Activated CD8-positive, alpha-beta memory T cell treated with anti-CD3 and anti-CD28 coated beads for 4 hours (primary cell): ENCODE measurements around the gene CCDC28A.
"Not testable (repeated sequence)": the region's sequence is repeated elsewhere in the genome, so short reads cannot be mapped to it uniquely, and the experiment has no call there.

ENCODE experiments used
- DNase-seq, 2 donors: peaks; one replicate each; pipeline ENCODE4 v3.0.0-alpha.2; 2020; ENCODE audit warnings: low read depth in 2 of 2

Gene CCDC28A

GRCh38 chr6:138773177-138774091 is at the start of gene CCDC28A:
Gene CCDC28A, plus strand, starts transcription at chr6:138773769. Its CDS starts 2,352 bp downstream, at chr6:138776121.
- peak; percentile 85 for DNase-seq

GRCh38 chr6:138724015-138724414 is 49.6 kb upstream of the CCDC28A start:
- DNase-seq: no peak

DNA sequence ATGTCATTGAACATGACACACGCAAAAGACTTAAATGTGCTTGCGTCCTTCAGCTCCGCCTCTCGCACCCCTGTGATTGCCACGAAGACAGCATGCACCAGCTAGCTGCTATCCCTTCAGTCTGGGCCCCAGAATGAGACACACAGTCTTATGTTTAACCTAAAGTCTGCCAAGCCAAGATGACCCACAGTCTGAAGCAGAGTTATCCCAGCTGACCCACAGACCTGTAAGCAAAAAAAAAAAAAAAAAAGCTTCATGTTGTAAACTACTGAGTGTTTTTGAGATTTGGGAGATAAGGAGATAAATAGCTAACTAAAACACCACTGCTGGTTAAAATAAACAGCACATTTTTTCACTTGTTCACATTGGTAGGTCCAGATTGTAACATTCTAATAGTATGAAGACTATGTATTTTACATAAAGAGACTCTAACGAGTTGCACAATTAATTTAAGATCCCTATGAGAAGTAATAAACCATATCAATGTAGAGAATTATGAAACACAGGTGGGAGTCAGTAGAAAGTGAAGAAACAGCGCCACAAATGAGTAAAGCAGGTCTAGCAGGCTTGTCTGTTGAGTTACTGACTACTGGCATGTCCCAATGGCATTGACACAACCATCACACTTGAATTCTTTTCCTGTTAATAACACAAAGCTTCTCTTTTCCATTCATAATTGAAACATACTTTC is 47.4 kb upstream of the CCDC28A start:
- no peak for DNase-seq

DNA sequence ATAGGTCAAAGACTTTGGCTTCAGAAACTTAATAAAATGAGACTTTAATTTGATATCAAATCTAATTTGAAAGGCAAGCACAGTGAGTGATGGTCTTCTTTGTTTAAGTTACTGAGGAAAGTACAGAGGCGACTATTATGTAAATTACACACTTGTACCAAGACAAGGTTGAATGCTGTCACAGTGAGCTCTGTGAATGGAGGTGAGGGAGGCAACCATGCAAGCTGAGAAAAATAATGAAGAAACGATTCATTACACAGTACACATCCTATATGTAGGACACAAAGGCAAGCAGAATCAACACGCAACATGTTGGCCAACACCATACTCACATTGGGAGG is 46.8 kb upstream of the CCDC28A start:
- no peak for DNase-seq

DNA sequence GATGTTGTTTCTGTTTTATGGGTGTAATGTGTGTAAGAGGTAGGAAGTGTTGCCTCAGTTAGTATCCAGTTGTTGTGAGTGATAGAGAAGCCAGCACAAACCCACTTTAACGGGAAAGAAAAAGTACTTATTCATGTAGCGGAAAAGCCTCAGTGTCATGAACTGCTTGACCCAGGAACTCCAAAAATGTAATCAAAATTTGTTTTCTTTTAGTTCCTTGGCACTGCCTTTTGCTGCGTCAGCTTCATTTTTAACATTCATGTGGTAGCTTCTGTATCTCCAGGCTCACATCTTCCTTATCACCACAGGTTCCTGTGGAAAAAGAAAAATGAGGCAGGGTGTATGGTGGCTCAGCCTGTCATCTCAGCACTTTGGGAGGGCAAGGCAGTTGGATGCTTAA is 46.4 kb upstream of the CCDC28A start:
- no peak for DNase-seq

GRCh38 chr6:138728662-138729061 is 44.9 kb upstream of the CCDC28A start:
- DNase-seq: no peak

DNA sequence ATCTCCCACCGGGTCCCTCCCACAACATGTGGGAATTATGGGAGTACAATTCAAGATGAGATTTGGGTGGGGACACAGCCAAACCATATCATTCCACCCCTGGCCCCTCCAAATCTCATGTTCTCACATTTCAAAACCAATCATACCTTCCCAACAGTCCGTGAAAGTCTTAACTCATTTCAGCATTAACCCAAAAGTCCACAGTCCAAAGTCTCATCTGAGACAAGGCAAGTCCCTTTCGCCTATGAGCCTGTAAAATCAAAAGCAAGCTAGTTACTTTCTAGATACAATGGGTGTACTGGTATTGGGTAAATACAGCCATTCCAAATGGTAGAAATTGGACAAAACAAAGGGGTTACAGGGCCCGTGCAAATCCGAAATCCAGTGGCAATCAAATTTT is 43.5 kb upstream of the CCDC28A start:
- DNase-seq: not testable (repeated sequence)

DNA sequence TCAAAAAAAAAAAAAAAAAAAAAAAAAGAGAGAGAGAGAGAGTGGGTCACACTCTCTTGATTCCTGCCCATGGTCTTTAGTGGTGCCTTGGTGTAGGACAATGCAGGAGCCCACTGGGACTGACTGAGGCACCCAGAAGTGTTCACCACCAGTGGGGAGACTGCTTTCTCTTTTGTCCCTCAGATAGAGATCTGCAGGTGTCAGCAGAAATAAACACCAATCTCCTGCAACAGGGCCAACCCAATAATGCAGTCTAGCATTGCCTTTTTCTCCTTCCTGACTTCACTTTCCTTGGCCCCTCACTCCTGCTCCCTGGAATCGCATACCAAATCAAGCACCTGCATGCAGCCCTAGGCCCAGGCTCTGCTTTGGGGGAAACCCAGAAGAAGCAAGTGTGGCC is 39.0 kb upstream of the CCDC28A start:
- DNase-seq: no peak

DNA sequence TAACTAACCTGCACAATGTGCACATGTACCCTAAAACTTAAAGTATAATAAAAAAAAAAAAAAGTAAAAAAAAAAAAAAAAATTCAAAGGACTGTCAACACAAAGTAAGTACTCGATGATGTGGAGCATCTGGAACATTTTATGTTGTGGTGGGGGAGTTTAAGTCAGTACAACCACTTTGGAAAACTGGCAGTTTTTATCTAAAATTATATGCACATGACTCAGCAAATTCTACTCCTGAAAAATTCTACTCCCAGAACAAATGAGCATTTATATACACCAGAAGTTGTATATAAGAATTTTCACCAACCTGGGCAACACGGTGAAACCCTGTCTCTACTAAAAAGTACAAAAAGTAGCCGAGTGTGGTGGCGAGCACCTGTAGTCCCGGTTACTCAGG is 36.9 kb upstream of the CCDC28A start:
- no peak for DNase-seq

- DNase-seq: no peak
Observed at GRCh38 chr6:138752017-138752416, 21.6 kb upstream of the CCDC28A start.

DNA sequence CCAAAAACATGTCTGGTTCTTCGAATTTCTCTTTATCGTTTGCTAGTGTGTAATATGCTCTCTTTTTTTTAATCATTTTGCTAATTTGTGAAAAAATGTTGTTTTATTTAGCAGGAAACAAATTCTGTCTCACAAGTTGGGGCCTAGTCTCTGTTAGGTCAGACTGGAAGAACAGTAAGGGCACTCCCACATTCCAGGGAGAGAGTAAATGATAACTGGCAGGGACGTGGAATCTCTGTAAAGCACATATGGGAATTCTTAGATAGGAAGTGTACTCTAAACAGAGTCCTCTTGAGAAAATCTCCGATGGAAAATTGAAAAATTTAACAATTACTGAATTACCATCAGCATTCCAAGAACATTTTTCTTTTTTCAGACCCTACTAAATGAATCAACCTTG is 16.4 kb upstream of the CCDC28A start:
- DNase-seq: no peak

DNA sequence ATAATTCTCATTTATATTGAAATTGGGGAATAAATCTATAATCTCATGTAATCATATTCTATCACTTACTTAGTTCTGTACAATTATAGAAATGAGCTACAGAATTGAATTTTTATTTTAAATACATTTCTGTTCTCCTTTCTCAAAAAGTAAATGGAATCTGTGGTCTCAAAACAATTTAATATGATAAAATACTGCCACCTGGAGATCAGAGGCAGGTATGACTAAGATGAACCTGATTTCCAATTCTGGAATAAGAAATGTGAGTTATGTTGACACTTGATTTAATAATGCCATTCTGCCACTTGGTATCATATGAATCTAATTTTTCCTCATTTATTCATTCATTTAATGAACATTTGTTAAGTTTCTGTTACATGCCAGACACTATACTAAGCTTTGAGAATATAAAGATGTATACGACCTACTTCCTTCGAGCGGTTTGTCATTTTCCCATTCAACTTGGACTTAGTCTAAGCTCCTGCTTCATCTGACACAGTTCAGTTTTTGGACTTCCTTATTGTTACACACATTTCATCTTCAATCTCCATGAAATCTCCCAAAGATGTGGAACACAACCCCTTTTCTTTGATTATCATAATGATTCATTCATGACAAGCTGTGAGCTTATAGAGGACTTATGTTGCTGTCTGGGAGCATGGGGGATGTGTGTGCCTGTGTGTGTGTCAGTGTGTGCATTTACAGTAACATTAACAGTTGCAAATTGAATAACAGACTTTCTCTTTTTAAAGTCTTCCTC is 7.5 kb upstream of the CCDC28A start:
- DNase-seq: no peak

DNA sequence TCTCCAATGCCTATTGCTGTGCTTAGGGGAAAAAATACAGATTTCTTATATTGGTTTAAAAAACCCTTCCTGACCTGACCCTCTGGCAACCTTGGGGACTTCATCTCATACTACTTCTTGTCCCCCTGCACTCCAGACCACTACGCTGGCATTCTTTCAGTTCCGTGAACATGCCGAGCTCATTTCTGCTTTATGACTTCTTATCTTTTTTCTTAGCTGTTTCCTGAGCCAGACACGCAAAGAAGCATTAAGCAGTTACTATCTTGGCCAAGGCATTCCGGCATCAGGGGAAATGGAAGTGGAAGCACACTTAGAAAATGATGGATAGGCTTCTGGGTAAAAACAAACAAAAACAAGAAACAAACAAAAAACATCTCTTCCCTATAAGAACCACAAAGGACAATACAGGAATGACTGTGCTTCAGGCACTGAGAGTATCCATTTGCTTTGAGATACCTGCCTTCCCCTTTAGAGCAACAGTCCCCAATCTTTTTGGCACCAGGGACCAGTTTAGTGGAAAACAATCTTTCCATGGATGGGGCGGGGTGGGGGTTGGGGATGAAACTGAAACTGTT is 4.4 kb upstream of the CCDC28A start:
- no peak for DNase-seq

- DNase-seq: no peak
Observed at GRCh38 chr6:138772596-138773176, 883 bp upstream of the CCDC28A start.

GRCh38 chr6:138774370-138774769 is 801 bp downstream of the CCDC28A start:
- DNase-seq: no peak

GRCh38 chr6:138776659-138777058 is 3.1 kb downstream of the CCDC28A start:
- no peak for DNase-seq

- no peak for DNase-seq
Observed at GRCh38 chr6:138778331-138778730, 4.8 kb downstream of the CCDC28A start.

GRCh38 chr6:138782243-138782642 is 8.7 kb downstream of the CCDC28A start:
- DNase-seq: no peak

DNA sequence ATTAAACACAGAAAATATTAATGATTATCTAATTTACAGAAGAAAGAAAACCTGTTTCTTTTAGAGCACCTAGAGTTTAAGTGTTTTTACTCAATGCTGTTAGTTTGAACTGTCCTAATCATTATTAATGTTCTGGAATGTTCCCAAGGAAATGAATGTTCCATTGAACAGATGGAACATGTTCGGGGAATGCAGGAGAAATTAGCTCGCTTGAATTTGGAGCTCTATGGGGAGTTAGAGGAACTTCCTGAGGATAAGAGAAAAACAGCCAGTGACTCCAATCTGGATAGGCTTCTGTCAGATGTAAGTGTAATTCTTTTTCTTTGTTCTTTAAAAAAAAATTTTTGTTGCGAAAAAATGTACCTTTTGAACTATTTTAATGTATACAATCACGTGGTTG is 11.5 kb downstream of the CCDC28A start:
- DNase-seq: no peak

- DNase-seq: no peak
Observed at GRCh38 chr6:138785980-138786379, 12.4 kb downstream of the CCDC28A start.

- DNase-seq: no peak
Observed at GRCh38 chr6:138787138-138787537, 13.6 kb downstream of the CCDC28A start.
